ENCODE measurements around the gene NEK7. TPM values are rescaled to one million over a fixed set of nuclear protein-coding genes. Genes with fewer than 3 reads are reported as not detected.

The NEK7 gene
- total and polyA plus RNA-seq, 2 of the 8 experiments (the other 6 are each of a cell fraction or from before 2014, with no cell fraction given) = 5.1 to 10.0 TPM

GRCh38 chr1:198326915-198327314 lies 170.1 kb downstream of the NEK7 start (continued):
- TF ChIP-seq, protein P1, sequence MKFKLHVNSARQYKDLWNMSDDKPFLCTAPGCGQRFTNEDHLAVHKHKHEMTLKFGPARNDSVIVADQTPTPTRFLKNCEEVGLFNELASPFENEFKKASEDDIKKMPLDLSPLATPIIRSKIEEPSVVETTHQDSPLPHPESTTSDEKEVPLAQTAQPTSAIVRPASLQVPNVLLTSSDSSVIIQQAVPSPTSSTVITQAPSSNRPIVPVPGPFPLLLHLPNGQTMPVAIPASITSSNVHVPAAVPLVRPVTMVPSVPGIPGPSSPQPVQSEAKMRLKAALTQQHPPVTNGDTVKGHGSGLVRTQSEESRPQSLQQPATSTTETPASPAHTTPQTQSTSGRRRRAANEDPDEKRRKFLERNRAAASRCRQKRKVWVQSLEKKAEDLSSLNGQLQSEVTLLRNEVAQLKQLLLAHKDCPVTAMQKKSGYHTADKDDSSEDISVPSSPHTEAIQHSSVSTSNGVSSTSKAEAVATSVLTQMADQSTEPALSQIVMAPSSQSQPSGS (IDR thresholded peaks at IDR 0.05; ENCODE audit: low read length) = no peak
- TF ChIP-seq CREB1 (IDR thresholded peaks at IDR 0.05) (no peak), ATF3 (IDR thresholded peaks at IDR 0.05; ENCODE audit: insufficient read depth, low read depth, low read length) (no peak), ASH2L (IDR thresholded peaks at IDR 0.05; ENCODE audit: low read length) (no peak), SP2 (IDR thresholded peaks at IDR 0.05; ENCODE audit: low read length) (no peak), CHD1 (IDR thresholded peaks at IDR 0.05; ENCODE audit: low read depth, low read length) (no peak), JUND (IDR thresholded peaks at IDR 0.05; ENCODE audit: low read length) (no peak)
- TF ChIP-seq, protein P2, sequence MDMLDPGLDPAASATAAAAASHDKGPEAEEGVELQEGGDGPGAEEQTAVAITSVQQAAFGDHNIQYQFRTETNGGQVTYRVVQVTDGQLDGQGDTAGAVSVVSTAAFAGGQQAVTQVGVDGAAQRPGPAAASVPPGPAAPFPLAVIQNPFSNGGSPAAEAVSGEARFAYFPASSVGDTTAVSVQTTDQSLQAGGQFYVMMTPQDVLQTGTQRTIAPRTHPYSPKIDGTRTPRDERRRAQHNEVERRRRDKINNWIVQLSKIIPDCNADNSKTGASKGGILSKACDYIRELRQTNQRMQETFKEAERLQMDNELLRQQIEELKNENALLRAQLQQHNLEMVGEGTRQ (IDR thresholded peaks at IDR 0.05; ENCODE audit: low read length) = no peak
- TF ChIP-seq, protein P3, sequence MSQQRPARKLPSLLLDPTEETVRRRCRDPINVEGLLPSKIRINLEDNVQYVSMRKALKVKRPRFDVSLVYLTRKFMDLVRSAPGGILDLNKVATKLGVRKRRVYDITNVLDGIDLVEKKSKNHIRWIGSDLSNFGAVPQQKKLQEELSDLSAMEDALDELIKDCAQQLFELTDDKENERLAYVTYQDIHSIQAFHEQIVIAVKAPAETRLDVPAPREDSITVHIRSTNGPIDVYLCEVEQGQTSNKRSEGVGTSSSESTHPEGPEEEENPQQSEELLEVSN (IDR thresholded peaks at IDR 0.05) = no peak

Measured in H1 (cell line).